ENCODE results near the gene REG4.

Gene REG4

GRCh38 chr1:119778886-119779560 lies 32.2 kb downstream of the REG4 start:
- no peak for DNase-seq

- DNase-seq: no peak
These were observed 32.9 kb downstream of the REG4 start for GRCh38 chr1:119778359-119778758.

GRCh38 chr1:119774746-119775490 lies 36.3 kb downstream of the REG4 start:
- no peak for DNase-seq

GRCh38 chr1:119773711-119774241 lies 37.5 kb downstream of the REG4 start:
- no peak for DNase-seq

GRCh38 chr1:119772298-119772697 lies 39.0 kb downstream of the REG4 start:
- DNase-seq: no peak

GRCh38 chr1:119771770-119772169 lies 39.5 kb downstream of the REG4 start:
- DNase-seq: no peak

- no peak for DNase-seq
These were observed 40.2 kb downstream of the REG4 start for GRCh38 chr1:119771016-119771415.

GRCh38 chr1:119768778-119769177 lies 42.5 kb downstream of the REG4 start, which contains the start of gene HMGCS2:
Gene HMGCS2, minus strand, starts transcription at chr1:119768905. Its CDS starts 61 bp downstream, at chr1:119768844.
- DNase-seq: no peak

GRCh38 chr1:119767486-119767885 lies 43.8 kb downstream of the REG4 start:
- DNase-seq: no peak

- DNase-seq: no peak
These were observed 44.9 kb downstream of the REG4 start for GRCh38 chr1:119766374-119766794.

GRCh38 chr1:119764220-119764619 lies 47.0 kb downstream of the REG4 start:
- DNase-seq: no peak

GRCh38 chr1:119762953-119763352 lies 48.3 kb downstream of the REG4 start:
- DNase-seq: no peak

GRCh38 chr1:119762409-119762808 lies 48.9 kb downstream of the REG4 start:
- no peak for DNase-seq

- no peak for DNase-seq
These were observed 52.7 kb downstream of the REG4 start for GRCh38 chr1:119758584-119758983.

GRCh38 chr1:119752592-119752991 lies 58.7 kb downstream of the REG4 start:
- no peak for DNase-seq

GRCh38 chr1:119748040-119748439 lies 63.2 kb downstream of the REG4 start:
- no peak for DNase-seq

- DNase-seq: no peak
These were observed 63.8 kb downstream of the REG4 start for GRCh38 chr1:119747451-119747850.

- DNase-seq: no peak
These were observed 66.2 kb downstream of the REG4 start for GRCh38 chr1:119745034-119745433.

- DNase-seq: no peak
These were observed 66.7 kb downstream of the REG4 start for GRCh38 chr1:119744598-119744942.

Measured in stimulated activated CD8-positive, alpha-beta memory T cell treated with anti-CD3 and anti-CD28 coated beads, Interleukin-4, amount 100 ng/mL, for 48 hours (primary cell).